DND-41 (cell line): ENCODE results near the gene ARAF.

Experiments used
- ATAC-seq: fragments of 200-7000 bp; cut with Tn5 transposase; 3 replicates; pipeline ENCODE4 v1.9.1; 2021; ENCODE audit warnings: low read depth; ENCODE audit not compliant: insufficient read depth
- DNase-seq: peaks from one replicate; pipeline ENCODE4 v3.0.0-alpha.2; 2020
- H2AFZ ChIP-seq: 2 replicates; pipeline ENCODE4 v1.6.0; 2012; ENCODE audit warnings: low read depth, low read length
- H3K27ac ChIP-seq: 2 replicates; pipeline ENCODE4 v1.5.1; 2012; ENCODE audit warnings: low read length, inconsistent platforms
- H3K27me3 ChIP-seq: fragments of 200-600 bp; sonication (generic); 2 replicates; pipeline ENCODE4 v1.6.0; 2012; ENCODE audit warnings: low read length, mild to moderate bottlenecking, inconsistent platforms; ENCODE audit not compliant: insufficient read depth, poor library complexity
- H3K36me3 ChIP-seq: 2 replicates; pipeline ENCODE4 v1.5.1; 2012; ENCODE audit warnings: low read length, inconsistent platforms; ENCODE audit not compliant: insufficient read depth
- H3K4me1 ChIP-seq: 2 replicates; pipeline ENCODE4 v1.5.1; 2012; ENCODE audit warnings: mild to moderate bottlenecking, low read length; ENCODE audit not compliant: insufficient read depth
- H3K4me2 ChIP-seq: 2 replicates; pipeline ENCODE4 v1.6.0; 2012; ENCODE audit warnings: mild to moderate bottlenecking, moderate library complexity, low read length, inconsistent platforms; ENCODE audit not compliant: insufficient read depth
- H3K4me3 ChIP-seq, 2 experiments: fragments of 200-600 bp in 1 of 2; shearing (Covaris generic) in 1 of 2; 2 replicates each; pipeline ENCODE4 v1.5.1; 2012 to 2016; ENCODE audit warnings: inconsistent platforms in 2 of 2, low read length in 2 of 2, mild to moderate bottlenecking in 2 of 2, low read depth in 1 of 2, moderate library complexity in 1 of 2
- H3K79me2 ChIP-seq: 2 replicates; pipeline ENCODE4 v1.6.0; 2012; ENCODE audit warnings: low read length, inconsistent platforms; ENCODE audit not compliant: insufficient read depth
- H3K9ac ChIP-seq: 2 replicates; pipeline ENCODE4 v1.6.0; 2012; ENCODE audit warnings: low read depth, mild to moderate bottlenecking, inconsistent platforms, low read length, moderate library complexity
- H3K9me3 ChIP-seq: 2 replicates; pipeline ENCODE4 v1.5.1; 2012; ENCODE audit warnings: low read length, moderate library complexity, mild to moderate bottlenecking, inconsistent platforms; ENCODE audit not compliant: insufficient read depth, severe bottlenecking
- H4K20me1 ChIP-seq: 2 replicates; pipeline ENCODE4 v1.6.0; 2012; ENCODE audit warnings: low read length; ENCODE audit not compliant: insufficient read depth
- CTCF ChIP-seq: IDR thresholded peaks from 2 replicates; pipeline ENCODE4 v1.5.1; 2012; ENCODE audit warnings: borderline replicate concordance, low read length, moderate library complexity, mild to moderate bottlenecking; ENCODE audit not compliant: poor library complexity, severe bottlenecking; ENCODE audit errors: extremely low read depth
- EZH2 ChIP-seq: IDR thresholded peaks from 3 replicates; pipeline ENCODE4 v1.6.1; 2012; ENCODE audit warnings: borderline replicate concordance, low read depth, mild to moderate bottlenecking, moderate library complexity, low read length, inconsistent platforms; ENCODE audit not compliant: severe bottlenecking

ARAF gene

GRCh38 chrX:47562615-47563243 is 1.7 kb downstream of the ARAF start:
- peak overlapping the region; percentile 94; the same call in 1 of the 2 replicates for H3K4me2 ChIP-seq
- no peak overlapping the region for H3K27ac ChIP-seq

GRCh38 chrX:47563801-47564315 is 2.9 kb downstream of the ARAF start:
- TF ChIP-seq CTCF, result no peak
- TF ChIP-seq EZH2, result no peak
- no peak overlapping the region for H3K4me3 ChIP-seq
- DNase-seq (no peak), ATAC-seq (no peak)
- peaks cover 12% of the 10 kb centered on the region for H4K20me1 ChIP-seq
- H3K79me2 ChIP-seq, result peaks cover 44% of the 10 kb centered on the region
- H3K9me3 ChIP-seq, result no peaks in the 10 kb centered on the region
- H2AFZ ChIP-seq, result no peak overlapping the region
- H3K9ac ChIP-seq, result no peak overlapping the region
- peaks cover 58% of the 10 kb centered on the region for H3K36me3 ChIP-seq
- H3K27ac ChIP-seq, result no peak overlapping the region
- H3K27me3 ChIP-seq, result no peaks in the 10 kb centered on the region
- H3K4me1 ChIP-seq, result peaks cover 39% of the 10 kb centered on the region
- H3K4me2 ChIP-seq, result no peak overlapping the region; the same call in 1 of the 2 replicates

More at GRCh38 chrX:47562615-47563243, 1.7 kb downstream of the ARAF start:
- Histone ChIP-seq H3K4me3 (no peak overlapping the region; a peak in 1 of 4 replicates), H3K36me3 (peaks cover 46% of the 10 kb centered on the region), H3K4me1 (peaks cover 39% of the 10 kb centered on the region), H3K9me3 (no peaks in the 10 kb centered on the region), H3K27me3 (no peaks in the 10 kb centered on the region), H2AFZ (no peak overlapping the region), H4K20me1 (peaks cover 12% of the 10 kb centered on the region), H3K79me2 (peaks cover 44% of the 10 kb centered on the region), H3K9ac (peak overlapping the region; percentile 72; the same call in 1 of the 2 replicates)
- DNase-seq, result peak; percentile 24
- ATAC-seq, result no peak
- TF ChIP-seq EZH2, result no peak
- TF ChIP-seq CTCF, result peak; percentile 54

- Histone ChIP-seq H3K27me3 (no peaks in the 10 kb centered on the region), H3K4me3 (no peak overlapping the region), H2AFZ (no peak overlapping the region), H3K27ac (no peak overlapping the region), H4K20me1 (peaks cover 12% of the 10 kb centered on the region), H3K79me2 (peaks cover 41% of the 10 kb centered on the region), H3K4me1 (peaks cover 36% of the 10 kb centered on the region), H3K36me3 (peaks cover 65% of the 10 kb centered on the region), H3K9me3 (no peaks in the 10 kb centered on the region), H3K9ac (no peak overlapping the region), H3K4me2 (no peak overlapping the region)
- no peak for ATAC-seq
- TF ChIP-seq CTCF, result peak; percentile 15
- no peak for TF ChIP-seq EZH2
- DNase-seq, result no peak
Observed at GRCh38 chrX:47564438-47565085, 3.6 kb downstream of the ARAF start.
